Frontal cortex (tissue), 4 donors: Measurements from ENCODE around the gene PLEKHA1. TPM values are rescaled to one million over a fixed set of nuclear protein-coding genes. Genes with fewer than 3 reads are reported as not detected.
A peak's percentile ranks its signal among the peaks of the same experiment; 100 is the strongest.

Experiments
- DNase-seq, 2 donors: peaks; one replicate each; pipeline ENCODE4 v3.0.0; 2012; ENCODE audit warnings: low spot score in 2 of 2
- FAIRE-seq: peaks from 2 replicates; lab custom pipeline; 2012; peaks lifted over from hg19 to GRCh38; lab: Jason Lieb, UNC
- total RNA-seq: library from RNA; depleted of rRNA; stranded (reverse); fragments of >200 nt; gene quantifications from one replicate; pipeline ENCODE4 v1.2.3, GENCODE V29; 2014
- donor health status: control.
- donor health status: control.
- donor health status: control.

The PLEKHA1 gene
- total RNA-seq, 1 donor from 2014 or later, result 29.8 TPM

DNA sequence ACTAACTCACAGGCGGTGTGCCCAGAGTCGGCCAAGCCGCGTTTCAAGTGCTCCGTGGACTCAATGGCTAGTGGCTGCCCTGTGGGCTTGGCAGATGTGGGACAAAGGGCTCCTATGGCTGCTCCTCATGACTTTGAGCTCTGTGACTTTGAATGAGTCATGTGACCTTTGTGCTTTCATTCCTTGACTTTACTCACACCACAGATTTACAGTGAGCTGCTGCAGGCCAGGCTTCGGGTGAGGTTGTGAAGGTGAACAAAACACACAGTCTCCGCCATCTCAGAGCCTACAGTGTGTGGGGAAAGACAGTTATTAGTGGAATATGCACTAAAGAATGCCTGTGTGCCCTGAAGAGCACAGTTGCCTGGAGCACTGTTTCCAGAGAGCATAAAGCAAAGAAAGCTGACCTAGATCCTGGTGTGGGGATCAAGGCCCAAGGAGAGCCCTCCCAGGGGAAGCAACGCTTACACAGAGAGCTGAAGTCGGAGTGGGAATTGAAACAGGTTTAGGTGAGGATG, 29.7 kb upstream of the PLEKHA1 start:
- no peak for FAIRE-seq
- DNase-seq, result no peak

DNA sequence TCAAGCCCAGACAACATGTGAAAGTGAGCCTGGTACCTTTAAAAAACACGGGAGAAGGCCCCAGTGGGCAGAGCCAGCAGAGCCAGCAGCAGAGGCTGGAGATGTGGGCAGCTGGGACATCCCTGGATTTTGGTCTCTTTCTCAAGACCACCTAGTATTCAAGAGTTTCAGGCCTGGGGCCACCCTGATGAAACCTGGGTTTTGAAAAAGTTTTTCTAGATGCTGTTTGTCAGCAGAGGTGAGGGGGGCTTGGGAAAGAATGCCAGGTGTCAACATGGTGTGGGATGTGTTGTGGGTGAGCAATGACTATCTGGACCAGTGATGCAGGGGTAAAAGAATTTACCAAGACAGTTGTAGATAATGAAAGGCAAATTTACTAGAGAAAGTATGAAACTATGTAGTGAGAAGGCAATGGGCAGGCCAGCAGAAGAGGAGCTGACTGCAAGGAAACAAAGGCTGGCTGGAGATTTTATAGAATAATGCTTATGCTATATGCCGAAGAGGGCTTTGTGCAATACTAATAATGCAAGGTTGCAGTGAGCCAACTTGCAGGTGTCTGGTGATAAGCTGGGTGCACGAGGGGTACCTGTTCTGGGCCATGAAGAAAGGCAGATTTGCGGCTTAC, 28.1 kb upstream of the PLEKHA1 start:
- no peak for FAIRE-seq
- DNase-seq, result no peak

DNA sequence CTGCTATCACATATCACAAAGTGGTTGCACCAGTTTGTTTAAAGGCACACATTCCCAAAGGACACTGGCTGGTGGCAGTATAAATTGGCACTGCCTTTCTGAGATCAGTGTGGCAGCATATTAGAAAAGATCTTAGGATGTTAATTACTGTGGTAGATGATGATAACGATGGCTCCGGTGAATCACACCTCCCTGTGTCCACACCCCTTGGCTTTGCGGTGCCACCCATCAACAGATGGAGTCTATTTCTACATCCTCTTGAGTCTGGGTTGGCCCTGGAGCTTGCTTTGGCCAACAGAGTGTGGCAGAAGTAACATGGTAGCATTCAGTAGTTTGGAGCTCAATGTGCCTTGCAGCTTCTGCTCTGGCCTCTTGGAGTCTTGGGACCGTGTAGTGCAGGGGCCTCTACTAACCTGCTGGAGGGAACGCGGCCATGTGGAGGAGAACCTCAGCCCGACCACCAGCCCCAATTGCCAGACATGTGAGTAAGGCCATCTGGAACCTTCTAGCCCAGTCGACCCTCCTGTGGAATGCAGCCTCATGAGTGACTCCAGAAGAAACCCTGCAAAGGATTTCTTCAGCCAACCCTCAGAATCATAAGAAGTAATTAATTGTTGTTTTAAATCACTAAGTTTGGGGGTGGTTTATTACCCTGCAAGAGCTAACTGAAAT, 27.2 kb upstream of the PLEKHA1 start:
- FAIRE-seq (no peak), DNase-seq (no peak)

DNA sequence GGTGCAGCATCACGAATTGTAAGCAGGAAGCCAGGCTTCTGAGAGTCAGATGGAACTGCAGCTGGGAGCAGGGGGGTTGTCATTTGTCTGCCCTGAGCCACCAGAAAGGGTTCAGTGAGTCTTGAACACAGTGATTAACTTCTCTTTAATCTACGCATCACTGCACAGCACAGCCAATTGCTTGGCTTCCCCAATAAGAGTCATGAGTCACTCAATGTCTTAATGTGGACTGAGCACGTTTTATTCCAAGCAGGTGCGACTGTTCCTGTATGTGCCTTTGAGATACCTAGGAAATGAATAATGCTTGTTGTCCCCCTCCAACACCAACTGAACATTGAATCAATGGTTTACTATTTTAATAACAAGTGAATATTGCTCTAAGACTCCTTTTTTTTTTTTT, 26.0 kb upstream of the PLEKHA1 start:
- FAIRE-seq (no peak), DNase-seq (no peak)

DNA sequence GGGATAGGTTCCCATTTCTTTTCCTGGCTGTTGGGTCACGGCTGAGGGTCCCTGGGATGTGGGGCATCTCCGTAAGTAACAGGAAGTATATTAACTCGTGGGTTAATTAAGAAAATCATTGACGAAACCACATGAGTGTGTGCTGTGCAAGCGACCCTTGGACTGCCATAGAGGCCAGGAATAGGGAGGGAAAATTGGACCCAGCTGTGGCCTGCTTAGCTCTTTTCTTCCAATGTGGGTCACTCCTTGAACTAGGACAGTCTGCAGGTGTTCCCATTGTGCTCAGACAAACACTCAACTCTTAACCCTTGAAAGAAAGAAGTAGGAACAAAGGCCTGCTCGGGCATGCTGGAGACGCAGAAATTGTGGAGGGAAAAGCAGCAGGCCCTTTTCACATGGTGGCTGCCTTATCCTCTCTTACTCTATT, 25.6 kb upstream of the PLEKHA1 start:
- DNase-seq, result no peak
- FAIRE-seq, result no peak

DNA sequence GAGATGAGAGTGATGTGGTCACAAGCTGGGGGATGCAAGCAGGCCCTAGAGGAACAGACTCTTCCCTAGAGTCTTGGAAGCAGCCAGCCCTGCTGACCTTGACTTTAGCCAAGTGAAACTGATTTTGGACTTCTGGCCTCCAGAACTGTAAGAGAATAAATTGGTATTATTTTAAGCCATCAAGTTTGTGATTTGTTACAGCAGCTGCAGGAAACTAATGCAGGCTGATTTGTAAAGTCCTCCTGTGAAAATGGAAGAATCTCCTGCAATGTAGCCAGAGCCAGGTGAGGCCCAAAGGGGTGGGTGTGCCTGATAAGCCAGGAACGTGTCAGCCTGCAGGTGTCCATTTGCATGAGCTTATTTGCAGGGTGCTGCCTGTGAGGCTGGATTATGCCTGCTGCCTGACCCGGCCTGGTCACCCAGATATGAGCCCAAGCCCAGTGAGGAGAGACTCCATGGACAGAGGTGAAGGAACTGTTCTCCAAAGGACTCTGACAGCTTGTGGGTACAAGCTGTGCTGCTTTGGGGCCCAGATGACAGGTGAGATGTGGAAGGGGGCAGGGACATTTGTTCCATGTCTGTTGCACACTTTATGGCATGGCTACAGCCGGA, 24.6 kb upstream of the PLEKHA1 start:
- DNase-seq, result no peak
- FAIRE-seq, result no peak

DNA sequence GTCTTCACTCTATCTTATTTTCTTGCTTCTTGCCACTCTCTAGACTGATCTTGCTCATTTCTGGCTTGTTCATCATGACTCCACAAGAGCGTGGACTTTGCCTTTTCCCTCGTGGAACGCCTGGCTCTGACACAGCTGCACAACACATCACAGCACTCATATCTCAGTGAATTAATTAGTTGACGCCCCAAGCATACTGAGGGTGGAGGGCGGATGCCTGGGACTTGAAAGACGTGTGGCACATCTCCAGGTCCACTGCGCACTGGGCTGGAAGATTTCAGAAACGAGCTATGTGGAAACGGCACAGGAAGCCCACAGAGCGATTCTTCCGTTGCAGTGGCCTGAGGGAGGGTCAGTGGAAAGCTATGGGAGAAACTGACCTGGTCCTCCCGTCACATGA, 23.6 kb upstream of the PLEKHA1 start:
- DNase-seq, result no peak
- FAIRE-seq, result no peak

DNA sequence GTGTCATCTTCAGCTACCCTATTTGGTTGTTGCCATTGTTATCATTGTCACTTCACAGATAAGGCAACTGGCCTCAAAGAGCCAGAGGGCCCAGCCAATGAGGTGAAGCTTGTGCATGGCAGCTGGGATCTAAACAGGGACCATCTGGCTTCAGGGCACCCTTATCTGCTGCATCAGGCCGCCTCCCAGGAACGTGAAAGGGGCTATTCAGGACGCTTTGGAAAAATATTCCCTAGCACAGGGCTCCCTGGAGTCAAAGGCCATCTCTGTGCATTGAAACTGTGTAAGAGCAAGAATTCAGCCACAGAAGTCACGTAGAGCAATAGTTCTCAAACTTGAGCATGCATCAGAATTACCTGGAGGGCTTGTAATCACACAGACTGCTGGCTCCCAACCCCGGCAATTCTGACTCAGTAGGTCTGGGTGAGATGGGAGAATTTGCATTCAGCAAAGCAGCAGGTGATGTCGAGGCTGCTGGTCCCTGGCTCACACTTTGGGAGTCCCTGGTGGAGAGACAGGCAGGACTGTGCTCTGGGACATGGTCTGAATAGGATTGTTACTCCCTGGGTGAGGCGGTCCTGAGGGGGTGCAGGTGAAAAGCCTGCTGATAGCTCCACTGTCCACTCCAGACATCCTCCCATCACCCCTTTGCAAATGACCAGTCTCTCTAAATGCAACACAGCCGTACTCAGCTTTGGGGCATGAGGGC, 21.5 kb upstream of the PLEKHA1 start:
- FAIRE-seq (no peak), DNase-seq (no peak)

DNA sequence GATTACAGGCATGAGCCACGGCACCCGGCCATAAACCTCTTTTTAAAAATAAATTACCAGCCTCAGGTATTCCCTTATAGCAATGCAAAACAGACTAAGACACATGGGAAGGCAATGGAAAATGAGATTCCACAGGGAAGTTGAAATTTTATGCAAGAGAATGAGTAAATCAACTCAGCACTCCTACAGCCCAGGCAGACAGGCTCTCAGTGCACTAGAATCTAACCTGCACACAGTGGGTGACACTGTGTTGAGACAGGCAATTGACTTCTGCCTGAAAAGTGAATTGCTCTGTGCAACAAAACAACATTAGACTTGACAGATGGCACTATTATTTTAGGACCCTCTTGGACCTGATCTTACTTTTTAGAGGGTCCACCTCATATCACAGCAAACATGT, 20.1 kb upstream of the PLEKHA1 start:
- DNase-seq (no peak), FAIRE-seq (no peak)

DNA sequence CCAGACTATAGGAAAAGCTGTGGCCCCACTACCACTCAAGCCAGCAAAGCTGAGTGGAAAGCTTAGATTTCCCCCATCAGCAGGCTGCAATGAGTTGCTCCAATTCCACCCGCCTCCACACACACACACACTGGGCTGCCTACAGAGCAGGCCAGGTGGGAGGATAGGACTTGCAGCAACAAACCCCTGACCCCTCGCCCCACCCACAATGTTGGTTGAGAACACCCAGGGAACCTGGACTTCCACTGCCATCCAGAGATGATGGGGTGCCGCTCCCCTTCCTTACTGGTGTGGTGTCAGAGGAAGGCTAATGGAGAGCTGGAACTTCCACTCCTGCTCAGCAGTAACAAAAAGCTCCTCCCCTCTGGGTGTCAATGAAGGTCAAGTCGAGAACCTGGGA, 16.8 kb upstream of the PLEKHA1 start:
- DNase-seq (no peak), FAIRE-seq (no peak)

DNA sequence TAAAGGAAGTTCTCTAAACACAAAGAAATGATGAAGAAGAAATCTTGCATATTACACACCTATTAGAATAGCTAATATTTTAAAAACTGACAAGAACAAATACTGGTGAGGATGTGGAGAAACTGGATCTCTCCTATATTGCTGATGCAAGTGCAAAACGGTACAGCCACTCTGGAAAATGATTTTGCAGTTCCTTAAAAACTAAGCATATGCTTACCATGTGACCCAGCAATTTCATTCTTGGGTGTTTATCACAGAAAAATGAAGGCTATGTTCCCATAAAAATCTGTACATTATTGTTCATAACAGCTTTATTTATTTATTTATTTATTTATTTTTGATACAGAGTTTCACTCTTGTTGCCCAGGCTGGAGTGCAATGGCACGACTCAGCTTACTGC, 14.9 kb upstream of the PLEKHA1 start:
- DNase-seq (no peak), FAIRE-seq (no peak)

DNA sequence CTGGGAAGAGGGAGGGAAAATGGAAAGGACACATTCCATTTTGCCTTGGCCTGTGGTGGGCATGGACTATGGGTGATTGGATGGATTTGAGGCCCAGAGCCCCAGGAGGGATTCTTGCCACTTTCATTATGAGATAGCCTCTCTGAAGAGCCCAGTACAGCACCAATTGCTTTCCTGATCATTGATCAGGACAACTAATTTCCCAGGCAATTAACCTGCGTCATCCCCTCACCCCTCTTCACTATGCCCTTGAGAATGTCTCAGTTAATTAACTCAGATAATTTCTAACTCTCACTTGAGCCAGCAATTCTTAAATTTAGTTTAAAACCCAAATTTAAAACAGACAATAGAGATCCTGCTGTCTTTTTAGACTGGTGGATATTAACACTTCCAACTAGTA, 13.5 kb upstream of the PLEKHA1 start:
- no peak for FAIRE-seq
- no peak for DNase-seq

DNA sequence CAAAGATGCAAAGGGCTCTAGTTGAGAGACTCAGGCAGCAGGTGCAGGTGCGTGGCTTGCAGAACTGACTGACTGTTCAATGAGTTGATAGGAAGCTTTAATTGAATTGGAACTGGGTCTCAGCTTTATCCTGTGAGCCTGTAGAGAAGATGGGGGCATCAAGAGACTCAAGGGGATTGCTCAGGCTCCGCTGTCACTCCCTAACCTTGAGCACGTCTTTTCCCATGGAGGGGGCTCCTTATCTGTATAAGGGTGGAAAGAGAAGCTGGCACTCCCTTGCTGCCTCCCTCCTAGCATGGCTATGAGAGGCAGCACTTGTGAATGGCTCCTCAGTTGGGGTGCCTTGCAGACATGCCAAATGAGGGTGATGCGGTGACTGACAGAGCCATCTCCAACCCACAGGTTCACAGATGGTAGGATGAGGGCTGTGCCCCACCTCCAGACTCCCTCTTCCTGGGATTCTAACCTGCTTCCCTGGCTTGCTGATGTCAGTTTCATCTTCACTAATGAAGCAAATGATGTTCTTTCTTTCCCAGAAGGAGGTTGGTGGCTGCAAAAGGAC, 12.4 kb upstream of the PLEKHA1 start:
- DNase-seq (no peak), FAIRE-seq (no peak)

DNA sequence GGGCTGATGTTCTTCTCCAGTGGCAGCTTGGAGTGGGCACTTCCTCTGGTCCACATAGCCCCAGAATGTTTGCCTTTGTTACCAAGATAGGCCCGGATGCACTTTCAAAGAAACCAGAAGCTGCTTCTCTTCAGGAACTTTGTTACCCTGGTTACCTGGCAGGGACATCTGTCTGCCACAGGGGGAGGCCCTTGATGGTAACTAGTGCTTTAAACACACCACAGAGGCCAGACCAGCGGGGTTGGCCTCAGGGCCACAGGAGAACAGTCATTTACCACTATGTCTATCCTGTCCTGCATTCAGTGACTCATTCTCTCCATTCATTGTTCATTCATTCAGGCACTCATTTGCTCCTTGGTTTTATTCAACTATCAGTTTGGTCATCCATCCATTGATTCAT, 11.9 kb upstream of the PLEKHA1 start:
- no peak for FAIRE-seq
- no peak for DNase-seq

DNA sequence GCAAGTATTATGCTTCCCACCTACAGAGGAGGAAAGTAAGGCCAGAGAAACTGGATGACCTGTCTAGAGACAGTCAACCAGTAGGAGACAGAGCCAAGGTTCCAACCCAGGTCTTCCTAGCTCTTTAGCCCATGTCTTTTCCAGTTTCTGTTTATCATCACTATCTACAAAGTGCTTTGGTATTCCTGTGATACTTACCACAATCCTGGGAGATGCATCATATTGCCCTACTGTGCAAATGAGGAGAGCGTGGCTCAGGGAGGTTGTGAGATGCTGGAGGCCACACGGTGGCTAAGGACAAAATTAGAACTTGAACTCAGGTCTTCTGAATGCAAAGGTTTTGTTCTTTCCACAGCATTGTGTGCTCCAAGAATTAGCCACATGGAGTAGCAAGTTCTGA, 11.2 kb upstream of the PLEKHA1 start:
- DNase-seq, result no peak
- FAIRE-seq, result no peak

DNA sequence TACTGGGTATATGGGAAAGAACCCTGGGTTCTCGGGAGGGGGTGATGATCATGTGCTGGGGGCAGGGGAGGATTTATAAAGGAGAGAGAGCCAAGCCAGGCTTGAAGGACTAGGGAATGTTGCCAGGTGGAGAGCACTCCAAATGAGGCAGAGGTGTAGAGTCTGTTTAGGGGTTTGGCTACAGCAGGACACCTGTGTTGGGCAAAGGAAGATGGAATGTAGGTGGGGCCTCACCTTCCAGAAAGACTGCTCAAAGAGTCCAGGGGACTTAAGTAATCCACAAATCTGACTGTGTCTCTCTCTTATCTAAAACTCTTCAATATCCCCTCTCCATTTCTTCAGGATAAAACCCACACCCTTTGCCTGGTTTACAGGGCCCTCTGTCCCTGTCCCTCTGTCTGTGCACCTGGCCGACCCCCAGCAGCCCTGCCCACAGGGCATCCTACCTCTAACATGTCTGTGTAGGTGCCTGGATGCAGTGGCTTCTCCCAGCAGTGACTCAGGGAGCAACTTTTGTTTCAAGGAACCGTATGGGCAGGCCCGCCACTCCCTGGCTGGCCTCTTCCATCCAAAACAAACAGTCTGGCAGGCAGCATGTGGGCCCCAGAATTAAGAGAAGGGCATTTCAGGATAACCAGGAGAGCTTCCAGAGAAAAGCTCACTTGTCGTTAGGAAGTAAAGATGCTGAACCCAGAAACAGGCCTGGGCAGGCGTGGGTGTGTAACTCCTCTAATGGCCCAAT, 10.6 kb upstream of the PLEKHA1 start:
- no peak for FAIRE-seq
- no peak for DNase-seq

DNA sequence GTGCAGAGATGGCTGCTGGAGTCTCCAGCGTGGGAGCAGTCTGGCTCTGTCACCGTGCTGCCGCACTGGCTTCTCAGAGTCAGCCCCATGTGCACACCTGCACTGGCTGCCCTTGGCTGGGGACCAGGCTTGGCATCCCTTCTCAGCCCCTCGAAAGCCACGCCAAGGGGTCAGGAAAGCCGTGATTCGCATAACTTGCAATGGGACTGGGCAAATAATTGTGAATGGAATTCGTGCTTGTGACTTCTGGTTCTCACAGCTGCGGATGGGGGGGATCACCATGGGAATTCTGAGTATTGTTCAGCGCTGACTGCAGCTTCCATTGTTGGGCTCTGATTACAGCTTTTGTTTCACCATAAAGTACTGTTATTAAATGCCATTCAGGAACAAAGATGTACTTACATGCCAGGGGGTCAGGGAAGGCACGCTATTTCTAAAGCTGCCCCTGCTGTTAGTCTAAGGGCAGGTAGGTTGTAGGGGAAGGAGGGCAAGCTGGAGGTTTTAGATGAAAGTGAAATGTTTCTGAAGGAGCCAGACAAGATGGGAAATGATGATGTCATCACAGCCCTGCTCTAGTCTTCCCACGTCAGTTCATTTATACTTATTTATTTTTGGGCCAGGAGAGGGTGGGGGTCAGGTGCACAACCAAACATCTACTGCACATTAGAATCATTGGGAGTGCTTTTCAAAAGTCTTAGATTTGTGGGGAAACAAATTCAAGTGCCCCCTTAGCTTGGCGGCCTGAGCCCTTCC, 5.8 kb upstream of the PLEKHA1 start:
- FAIRE-seq (no peak), DNase-seq (peak in 1 of 2 donors; percentile 43)

DNA sequence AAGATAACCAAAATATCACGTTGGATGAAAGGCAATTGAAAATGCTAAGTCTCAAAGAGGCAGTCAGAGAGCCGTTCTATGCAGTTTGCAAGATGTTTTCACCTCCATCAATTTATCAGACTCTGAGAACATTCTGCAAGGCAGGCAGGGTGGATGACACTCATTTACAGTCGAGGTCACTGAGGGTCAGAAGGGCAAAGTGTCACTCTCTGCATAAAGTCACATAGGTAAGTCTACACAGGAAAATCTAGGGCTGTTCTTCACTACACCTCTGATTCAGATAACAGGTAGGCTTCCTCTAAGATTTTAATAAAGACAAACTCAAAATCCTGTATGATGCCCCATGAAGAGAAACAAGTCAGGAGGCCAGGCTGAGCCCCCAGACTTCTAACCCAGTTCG, 1.4 kb upstream of the PLEKHA1 start:
- DNase-seq, result no peak
- no peak for FAIRE-seq

DNA sequence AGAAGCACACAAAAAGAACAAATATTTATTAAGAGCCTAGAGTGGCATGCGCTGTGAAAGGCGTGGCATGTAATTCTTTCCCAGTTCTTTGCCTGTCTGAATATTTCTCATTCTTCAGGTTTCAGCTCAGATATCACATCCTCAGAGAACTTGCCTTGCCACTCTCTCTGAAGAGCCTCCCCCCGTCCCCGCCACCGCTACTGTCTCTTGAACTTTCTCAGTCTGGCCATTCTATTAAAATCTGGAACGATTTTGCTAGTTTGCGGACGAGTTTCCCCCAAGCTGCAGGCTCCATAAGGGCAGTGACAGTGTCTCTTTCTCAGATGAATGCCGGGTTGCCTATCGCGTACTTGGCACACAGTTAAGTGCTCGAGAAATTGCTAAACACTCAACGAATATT, 787 bp upstream of the PLEKHA1 start:
- FAIRE-seq (no peak), DNase-seq (no peak)
